GM06990 (cell line): ENCODE data around the gene MRPL42.
A peak's percentile ranks its signal among the peaks of the same experiment; 100 is the strongest.

Experiments
- DNase-seq: peaks from one replicate; pipeline ENCODE4 v3.0.0-alpha.2; 2011; ENCODE audit not compliant: insufficient read length; ENCODE audit errors: extremely low read depth
- H3K27me3 ChIP-seq: replicated peaks from 2 replicates; pipeline ENCODE4 v1.6.0; 2011; ENCODE audit warnings: low read length; ENCODE audit not compliant: control insufficient read depth, insufficient read depth
- H3K36me3 ChIP-seq: 2 replicates; pipeline ENCODE4 v1.5.1; 2011; ENCODE audit warnings: low read length; ENCODE audit not compliant: control insufficient read depth, insufficient read depth
- H3K4me3 ChIP-seq: replicated peaks from 2 replicates; pipeline ENCODE4 v1.5.1; 2011; ENCODE audit warnings: low read depth, mild to moderate bottlenecking, control low read depth, low read length
- TF ChIP-seq, protein P1 (sequence below): IDR thresholded peaks from 2 replicates; pipeline ENCODE4 v1.5.1; 2011; ENCODE audit warnings: low read length, control low read depth, mild to moderate bottlenecking, inconsistent platforms; ENCODE audit not compliant: insufficient read depth, poor library complexity, severe bottlenecking

MRPL42 gene

DNA sequence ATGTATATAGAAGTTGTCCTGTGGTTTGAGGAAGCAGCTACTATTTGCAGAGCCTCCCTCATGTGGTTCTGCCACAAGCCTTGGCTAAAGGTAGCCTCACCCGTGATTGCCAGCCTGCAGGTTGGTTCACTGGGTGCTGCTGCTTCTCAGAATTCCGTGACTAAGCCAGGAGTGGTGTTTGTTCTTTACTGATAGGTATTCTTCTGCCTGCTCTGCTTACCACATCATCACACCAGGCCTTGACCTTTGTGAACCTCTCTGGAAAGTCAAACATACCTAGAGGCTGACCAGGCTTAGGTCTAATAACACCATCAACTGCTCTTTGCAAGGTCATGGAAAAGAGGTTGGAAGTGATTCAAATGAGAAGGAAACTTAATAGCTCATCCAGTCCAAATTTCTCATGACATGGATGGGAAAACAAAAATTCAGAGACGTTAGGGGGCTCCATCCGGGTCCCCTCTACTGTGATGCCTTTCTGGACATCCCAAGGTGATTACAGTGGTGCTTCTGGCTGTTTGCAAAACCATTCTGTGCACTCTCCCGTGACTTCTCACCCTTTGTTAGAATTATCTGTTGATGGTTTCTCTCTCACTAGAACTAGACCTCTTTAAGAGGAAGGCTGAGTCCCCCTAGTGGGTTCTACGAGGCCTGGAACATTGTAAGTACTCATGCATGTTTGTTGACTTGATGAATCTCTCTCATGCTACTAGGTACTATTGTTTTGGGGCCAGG is 96.7 kb downstream of the MRPL42 start:
- TF ChIP-seq, protein P1, sequence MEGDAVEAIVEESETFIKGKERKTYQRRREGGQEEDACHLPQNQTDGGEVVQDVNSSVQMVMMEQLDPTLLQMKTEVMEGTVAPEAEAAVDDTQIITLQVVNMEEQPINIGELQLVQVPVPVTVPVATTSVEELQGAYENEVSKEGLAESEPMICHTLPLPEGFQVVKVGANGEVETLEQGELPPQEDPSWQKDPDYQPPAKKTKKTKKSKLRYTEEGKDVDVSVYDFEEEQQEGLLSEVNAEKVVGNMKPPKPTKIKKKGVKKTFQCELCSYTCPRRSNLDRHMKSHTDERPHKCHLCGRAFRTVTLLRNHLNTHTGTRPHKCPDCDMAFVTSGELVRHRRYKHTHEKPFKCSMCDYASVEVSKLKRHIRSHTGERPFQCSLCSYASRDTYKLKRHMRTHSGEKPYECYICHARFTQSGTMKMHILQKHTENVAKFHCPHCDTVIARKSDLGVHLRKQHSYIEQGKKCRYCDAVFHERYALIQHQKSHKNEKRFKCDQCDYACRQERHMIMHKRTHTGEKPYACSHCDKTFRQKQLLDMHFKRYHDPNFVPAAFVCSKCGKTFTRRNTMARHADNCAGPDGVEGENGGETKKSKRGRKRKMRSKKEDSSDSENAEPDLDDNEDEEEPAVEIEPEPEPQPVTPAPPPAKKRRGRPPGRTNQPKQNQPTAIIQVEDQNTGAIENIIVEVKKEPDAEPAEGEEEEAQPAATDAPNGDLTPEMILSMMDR: peak; percentile 52
- no peaks in the 10 kb centered on the region; the same call in 1 of the 2 replicates for H3K27me3 ChIP-seq
- H3K4me3 ChIP-seq: no peak overlapping the region
- H3K36me3 ChIP-seq: no peaks in the 10 kb centered on the region
- no peak for DNase-seq

DNA sequence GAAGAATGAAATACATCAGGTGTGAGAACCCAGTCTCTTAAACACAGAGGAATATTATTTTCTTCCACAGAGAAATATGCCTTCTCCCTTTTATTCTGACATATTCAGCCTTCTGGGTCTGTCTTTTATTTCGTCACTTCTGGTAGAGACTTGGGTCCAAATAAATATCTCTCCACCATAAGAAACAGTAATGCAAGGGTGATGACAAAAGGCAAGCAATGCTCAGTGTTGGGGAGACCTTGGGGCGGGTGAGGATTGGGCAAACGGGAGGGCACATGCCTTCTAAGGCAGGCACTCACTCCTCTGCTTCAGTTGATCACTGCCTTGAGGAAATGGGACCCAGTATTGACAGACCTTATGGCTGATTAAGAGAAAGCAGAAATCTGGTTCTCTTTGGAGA is 98.4 kb downstream of the MRPL42 start:
- H3K27me3 ChIP-seq: no peaks in the 10 kb centered on the region; the same call in 1 of the 2 replicates
- DNase-seq: no peak
- no peak overlapping the region for H3K4me3 ChIP-seq
- H3K36me3 ChIP-seq: no peaks in the 10 kb centered on the region
- TF ChIP-seq, protein P1: no peak
